Measurements from ENCODE around the gene POU5F1. TPM values are rescaled to one million over a fixed set of nuclear protein-coding genes. Genes with fewer than 3 reads are reported as not detected.

Gene POU5F1
- polyA plus RNA-seq, 1 of the 3 experiments (the other 2 are of a cell fraction) = not detected

- Histone ChIP-seq H3K4me1 (ENCODE audit: control insufficient read depth in 1 of 2, insufficient read depth in 2 of 2, low read depth in 1 of 2, low read length in 1 of 2) (peaks cover 2 to 7% of the 10 kb centered on the region in 2 experiments; a peak in 2 of 4 replicates), H3K36me3 (replicated peaks in 1 of 2; ENCODE audit: control insufficient read depth in 1 of 2, insufficient read depth in 2 of 2, low read length in 1 of 2) (peaks cover 0 to 6% of the 10 kb centered on the region in 2 experiments), H2AFZ (ENCODE audit: low read depth) (no peak overlapping the region), H3K9me2 (no peaks in the 10 kb centered on the region), H3K9me3 (no peaks in the 10 kb centered on the region), H3K27me3 (ENCODE audit: insufficient read depth) (peaks cover 6% of the 10 kb centered on the region; the same call in 1 of the 2 replicates), H3K4me3 (ENCODE audit: low read depth in 2 of 2, low read length in 1 of 2) (no peak overlapping the region), H3K9ac (no peak overlapping the region), H3K4me2 (no peak overlapping the region; the same call in 1 of the 2 replicates), H4K20me1 (ENCODE audit: insufficient read depth) (no peaks in the 10 kb centered on the region), H3F3A (replicated peaks; ENCODE audit: insufficient read depth) (no peaks in the 10 kb centered on the region), H3K27ac (ENCODE audit: low read depth in 2 of 2, low read length in 1 of 2) (no peak overlapping the region), H3K79me2 (ENCODE audit: insufficient read depth) (peaks cover 3% of the 10 kb centered on the region; the same call in 1 of the 2 replicates)
- DNase-seq = no peak
- no peak for TF ChIP-seq MAX (IDR thresholded peaks at IDR 0.05; ENCODE audit: low read depth)
- no peak for TF ChIP-seq FOXJ3 (CRISPR knock-in tag; IDR thresholded peaks at IDR 0.05)
- no peak for TF ChIP-seq NFIC (IDR thresholded peaks at IDR 0.05; ENCODE audit: borderline replicate concordance)
- TF ChIP-seq POLR2AphosphoS5 (IDR thresholded peaks at IDR 0.05; ENCODE audit: low read depth, low read length) = no peak
- no peak for TF ChIP-seq RFX5 (IDR thresholded peaks at IDR 0.05; ENCODE audit: low read length)
- TF ChIP-seq REST (IDR thresholded peaks at IDR 0.05; ENCODE audit: low read depth, low read length) = no peak
- no peak for TF ChIP-seq FOSL2 (IDR thresholded peaks at IDR 0.05; ENCODE audit: borderline replicate concordance, low read depth)
- no peak for TF ChIP-seq CTCF (IDR thresholded peaks at IDR 0.05)
- no peak for TF ChIP-seq YY1 (IDR thresholded peaks at IDR 0.05; ENCODE audit: low read depth)
- no peak for TF ChIP-seq TEAD4 (IDR thresholded peaks at IDR 0.05; ENCODE audit: borderline replicate concordance, insufficient read depth)
- TF ChIP-seq GABPA (IDR thresholded peaks at IDR 0.05; ENCODE audit: low read depth) = no peak
- TF ChIP-seq NRF1 (IDR thresholded peaks at IDR 0.05; ENCODE audit: low read depth, low read length) = no peak
- no peak for TF ChIP-seq EP300 (IDR thresholded peaks at IDR 0.05; ENCODE audit: borderline replicate concordance in 1 of 2, low read depth in 1 of 2, low read length in 1 of 2)
- TF ChIP-seq RAD21 (IDR thresholded peaks at IDR 0.05; ENCODE audit: low read length) = no peak
- CTCF ChIA-PET = interaction anchor here (1.7 kb wide), 1 partner anchor 12 kb away, joined by 4 read pairs; no protein-coding TSS in a partner anchor
- POLR2A ChIA-PET = no interaction called here
- WGBS (ENCODE audit: low lambda C conversion rate) = 41% methylated on average over 4 of the region's 4 CpGs
Measured at GRCh38 chr6:31204751-31205145, 34.3 kb upstream of the POU5F1 start.
